Prostate gland (tissue), 2 donors: ENCODE measurements around the gene NOC2L. TPM values are rescaled to one million over a fixed set of nuclear protein-coding genes. Genes with fewer than 3 reads are reported as not detected.

ENCODE experiments used
- DNase-seq: peaks from one replicate; pipeline ENCODE4 v3.0.0-alpha.2; 2019; ENCODE audit warnings: low spot score
- H3K27ac ChIP-seq, 2 donors: fragments of 200-600 bp; sonication (generic); 2 replicates each; pipeline ENCODE4 v1.5.1; 2017 to 2019
- H3K27me3 ChIP-seq: fragments of 200-600 bp; sonication (generic); replicated peaks from 2 replicates; pipeline ENCODE4 v1.5.1; 2019; ENCODE audit not compliant: insufficient read depth
- H3K36me3 ChIP-seq, 2 donors: fragments of 200-600 bp; sonication (generic); 1 replicate in 1 of 2; 2 replicates in 1 of 2; pipeline versions ENCODE4 v1.5.1 to v1.8.1; 2017 to 2019
- H3K4me1 ChIP-seq: fragments of 200-600 bp; sonication (generic); replicated peaks from 2 replicates; pipeline ENCODE4 v1.5.1; 2019
- H3K4me3 ChIP-seq, 2 donors: fragments of 200-600 bp; sonication (generic); 2 replicates each; pipeline ENCODE4 v1.5.1; 2017 to 2019
- H3K9me3 ChIP-seq: fragments of 200-600 bp; sonication (generic); 2 replicates; pipeline ENCODE4 v1.5.1; 2017
- CTCF ChIP-seq, 4 experiments: fragments of 200-600 bp in 2 of 4; fragments of 450-650 bp in 2 of 4; sonication (generic) in 2 of 4; IDR thresholded peaks; 1 replicate in 3 of 4; 2 replicates in 1 of 4; pipeline ENCODE4 v1.5.1; 2016 to 2019; ENCODE audit warnings: antibody characterized with exemption in 4 of 4, mild to moderate bottlenecking in 2 of 4, moderate library complexity in 2 of 4
- POLR2A ChIP-seq: fragments of 450-650 bp; IDR thresholded peaks from one replicate; pipeline ENCODE4 v1.6.1; 2016; ENCODE audit warnings: antibody characterized with exemption, mild to moderate bottlenecking
- POLR2AphosphoS5 ChIP-seq: sonication (generic); formaldehyde crosslinking; IDR thresholded peaks from one replicate; pipeline ENCODE4 v1.6.1; 2017; ENCODE audit warnings: antibody characterized with exemption
- WGBS: methylation state at CpG from one replicate; pipeline ENCODE4 v1.1.5; 2018; 5-methylcytosine and 5-hydroxymethylcytosine counted together
- intact Hi-C: fragments of 100-400 bp; cut with DNase I; formaldehyde crosslinking; loops from one replicate; pipeline ENCODE4 v1.14.2; 2022
- total RNA-seq, 2 donors: library from RNA; depleted of rRNA; stranded (reverse); fragments of >200 nt; gene quantifications; one replicate each; pipeline ENCODE4 v1.1.0, GENCODE V29; 2016

NOC2L gene
- total RNA-seq, 2 donors from 2014 or later = 43.2 to 65.5 TPM

GRCh38 chr1:966704-967300 is 7.7 kb upstream of the NOC2L start:
- no peaks in the 10 kb centered on the region for H3K36me3 ChIP-seq

GRCh38 chr1:966135-966703 is 7.2 kb upstream of the NOC2L start, which contains the start of gene PLEKHN1:
PLEKHN1 (plus strand) TSS chr1:966482; CDS start chr1:966532, 50 bp downstream.
- H3K4me3 ChIP-seq = peak within 1 kb of the TSS; percentile 47 to 55
- no peaks in the 10 kb centered on the region for H3K9me3 ChIP-seq
- H3K27ac ChIP-seq = peak within 1 kb of the TSS; percentile 85 to 89
- peak; percentile 46 for DNase-seq
- peaks cover 6% of the 10 kb centered on the region for H3K4me1 ChIP-seq
- no peaks in the 10 kb centered on the region for H3K36me3 ChIP-seq
- no peak for TF ChIP-seq POLR2AphosphoS5
- peak; percentile 61 for TF ChIP-seq POLR2A
- H3K27me3 ChIP-seq = no peaks in the 10 kb centered on the region
- WGBS = 2% methylated on average over 17 of the region's 31 CpGs
- intact Hi-C loops = loop anchor here (5.0 kb wide), 1 partner anchor 59 kb away; no protein-coding TSS in a partner anchor

More at GRCh38 chr1:966704-967300, 7.7 kb upstream of the NOC2L start:
- peak; percentile 71 for DNase-seq
- H3K4me1 ChIP-seq = peaks cover 6% of the 10 kb centered on the region
- H3K4me3 ChIP-seq = peak overlapping the region; percentile 47 to 55
- peak overlapping the region; percentile 85 to 89 for H3K27ac ChIP-seq
- TF ChIP-seq POLR2A = peak; percentile 75
- no peak for TF ChIP-seq CTCF (IDR thresholded peaks at IDR 0.05)
- TF ChIP-seq POLR2AphosphoS5 = peak; percentile 64
- under 1% methylated on average over 52 of the region's 60 CpGs for WGBS
- no peaks in the 10 kb centered on the region for H3K9me3 ChIP-seq
- H3K27me3 ChIP-seq = no peaks in the 10 kb centered on the region
- intact Hi-C loops = loop anchor here (5.0 kb wide), 1 partner anchor 60 kb away; no protein-coding TSS in a partner anchor

- 88% methylated on average over 21 of the region's 26 CpGs for WGBS
- intact Hi-C loops = loop anchor here (5.0 kb wide), 1 partner anchor 58 kb away; no protein-coding TSS in a partner anchor
- TF ChIP-seq POLR2A (no peak), POLR2AphosphoS5 (no peak), CTCF (IDR thresholded peaks at IDR 0.05) (no peak)
- Histone ChIP-seq H3K4me1 (peaks cover 6% of the 10 kb centered on the region), H3K4me3 (no peak overlapping the region), H3K27me3 (no peaks in the 10 kb centered on the region), H3K9me3 (no peaks in the 10 kb centered on the region), H3K36me3 (no peaks in the 10 kb centered on the region), H3K27ac (peak overlapping the region; percentile 85 to 89)
- no peak for DNase-seq
These were observed 6.6 kb upstream of the NOC2L start for GRCh38 chr1:965526-966134.

GRCh38 chr1:964691-965525 is 5.9 kb upstream of the NOC2L start:
- intact Hi-C loops = loop anchor here (5.0 kb wide), 1 partner anchor 58 kb away; no protein-coding TSS in a partner anchor
- Histone ChIP-seq H3K4me3 (no peak overlapping the region), H3K36me3 (no peaks in the 10 kb centered on the region), H3K27ac (no peak overlapping the region), H3K4me1 (peaks cover 6% of the 10 kb centered on the region), H3K9me3 (no peaks in the 10 kb centered on the region), H3K27me3 (no peaks in the 10 kb centered on the region)
- WGBS = 94% methylated on average over 36 of the region's 51 CpGs
- no peak for DNase-seq
- TF ChIP-seq POLR2A (no peak), POLR2AphosphoS5 (no peak), CTCF (IDR thresholded peaks at IDR 0.05) (no peak)
